GM12891 (cell line): Measurements from ENCODE around the gene GNAQ.

Experiments
- PAX5 ChIP-seq: IDR thresholded peaks from 2 replicates; pipeline ENCODE4 v1.6.1; 2011; ENCODE audit warnings: low read length, moderate library complexity, mild to moderate bottlenecking; ENCODE audit not compliant: insufficient read depth, severe bottlenecking
- POLR2A ChIP-seq: IDR thresholded peaks from 2 replicates; pipeline ENCODE4 v1.6.1; 2011; ENCODE audit warnings: low read depth, low read length, control low read depth
- POLR2AphosphoS5 ChIP-seq: IDR thresholded peaks from 2 replicates; pipeline ENCODE4 v1.6.1; 2011; ENCODE audit warnings: low read depth, low read length, control low read depth
- TAF1 ChIP-seq: IDR thresholded peaks from 2 replicates; pipeline ENCODE4 v1.6.1; 2011; ENCODE audit warnings: low read depth, low read length, control low read depth

DNA sequence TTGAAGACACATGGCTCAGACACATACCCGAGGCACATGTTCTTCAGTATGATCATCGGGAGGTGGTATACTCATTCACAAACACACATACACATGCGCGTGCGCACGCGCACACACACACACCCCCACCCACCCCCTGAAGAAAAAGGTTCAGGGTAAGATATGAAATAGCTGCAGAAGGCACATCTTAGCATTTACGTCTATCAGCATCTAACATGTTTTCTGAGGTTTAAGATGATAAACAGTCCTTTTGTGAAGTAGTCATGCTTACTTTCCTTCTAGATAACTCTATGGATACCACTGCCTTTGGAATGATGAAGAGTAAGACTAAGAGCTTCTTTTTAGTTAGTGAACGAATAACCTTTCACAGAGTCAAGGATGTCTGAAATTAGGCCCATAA, 278.4 kb downstream of the GNAQ start:
- TF ChIP-seq POLR2A = no peak
- no peak for TF ChIP-seq POLR2AphosphoS5
- TF ChIP-seq TAF1 = no peak
- no peak for TF ChIP-seq PAX5
